K562 (cell line): ENCODE results near the gene USP6. TPM values are rescaled to one million over a fixed set of nuclear protein-coding genes. Genes with fewer than 3 reads are reported as not detected.

Source experiments
- ATAC-seq: fragments of 200-7000 bp; cut with Tn5 transposase; 3 replicates; pipeline ENCODE4 v1.9.1; 2020; ENCODE audit warnings: moderate library complexity
- BruUV-seq: library from RNA; stranded (reverse); fragments of 400-500 nt; replicated peaks from 2 replicates; lab custom pipeline; 2021; lab: Mats Ljungman, UMichigan
- CTCF ChIA-PET: fragments of 300-600 bp; formaldehyde crosslinking; extraction: SDS; loops from one replicate; lab custom pipeline; 2021; ENCODE audit warnings: low intra/inter-chr PET ratio; lab: Yijun Ruan, JAX
- POLR2A ChIA-PET: fragments of 300-600, 350-650 bp; sonication (Branson Sonifier 250); formaldehyde crosslinking; extraction: SDS; loops from one replicate; lab custom pipeline; 2021; ENCODE audit warnings: antibody characterized with exemption, inconsistent platforms; lab: Yijun Ruan, JAX
- DNase-seq, 4 experiments: peaks; one replicate each; pipeline versions ENCODE4 v3.0.0 to v3.0.0-alpha.2; 2011 to 2018; ENCODE audit warnings: low spot score in 3 of 4, mixed read lengths in 3 of 4; ENCODE audit errors: extremely low read depth in 1 of 4
- FAIRE-seq: peaks from 2 replicates; lab custom pipeline; 2011; peaks lifted over from hg19 to GRCh38; lab: Jason Lieb, UNC
- H2AFZ ChIP-seq: 2 replicates; pipeline ENCODE4 v1.6.0; 2011; ENCODE audit warnings: low read depth, low read length, control low read depth, inconsistent platforms
- H3K27ac ChIP-seq: fragments of 200-600 bp; 3 replicates; pipeline ENCODE4 v1.8.0; 2011; ENCODE audit warnings: low read depth, mild to moderate bottlenecking, control low read depth, inconsistent platforms, low read length, moderate library complexity, mixed read lengths; ENCODE audit errors: extremely low read depth
- H3K27me3 ChIP-seq, 2 experiments: fragments of 300-600 bp in 1 of 2; 2 replicates in 1 of 2; 3 replicates in 1 of 2; pipeline versions ENCODE4 v1.6.0 to v1.8.0; 2011; ENCODE audit warnings: inconsistent platforms in 2 of 2, low read length in 2 of 2, mild to moderate bottlenecking in 1 of 2, mixed read lengths in 1 of 2, moderate library complexity in 1 of 2; ENCODE audit not compliant: control insufficient read depth in 2 of 2, insufficient read depth in 2 of 2
- H3K36me3 ChIP-seq: fragments of 300-600 bp; 3 replicates; pipeline ENCODE4 v1.8.0; 2011; ENCODE audit warnings: mild to moderate bottlenecking, low read length, inconsistent platforms; ENCODE audit not compliant: control insufficient read depth, insufficient read depth
- H3K4me1 ChIP-seq, 2 experiments: fragments of 200-600 bp in 1 of 2; replicated peaks in 1 of 2; 2 replicates in 1 of 2; 3 replicates in 1 of 2; pipeline versions ENCODE4 v1.5.1 to v1.8.0; 2011; ENCODE audit warnings: inconsistent platforms in 2 of 2, low read length in 2 of 2, mild to moderate bottlenecking in 1 of 2, mixed read lengths in 1 of 2, moderate library complexity in 1 of 2; ENCODE audit not compliant: control insufficient read depth in 2 of 2, insufficient read depth in 2 of 2
- H3K4me2 ChIP-seq: 2 replicates; pipeline ENCODE4 v1.6.1; 2011; ENCODE audit warnings: low read length, control low read depth, inconsistent platforms, mixed read lengths; ENCODE audit not compliant: insufficient read depth
- H3K4me3 ChIP-seq: fragments of 200-600 bp; sonication (generic), shearing (Covaris generic); 2 replicates; pipeline ENCODE4 v1.5.1; 2016; ENCODE audit warnings: control low read depth, inconsistent platforms
- H3K79me2 ChIP-seq: fragments of 200-600 bp; 3 replicates; pipeline ENCODE4 v1.8.0; 2011; ENCODE audit warnings: low read length, inconsistent platforms; ENCODE audit not compliant: control insufficient read depth, insufficient read depth
- H3K9ac ChIP-seq, 2 experiments: 2 replicates each; pipeline versions ENCODE4 v1.6.0 to v1.6.1; 2011; ENCODE audit warnings: low read depth in 2 of 2, low read length in 2 of 2, control low read depth in 1 of 2, inconsistent platforms in 1 of 2, mild to moderate bottlenecking in 1 of 2, mixed read lengths in 1 of 2; ENCODE audit not compliant: insufficient read depth in 1 of 2
- H3K9me1 ChIP-seq: one replicate; pipeline ENCODE4 v1.6.0; 2011; ENCODE audit warnings: inconsistent platforms, mild to moderate bottlenecking, low read length, moderate library complexity; ENCODE audit not compliant: control insufficient read depth, insufficient read depth
- H3K9me3 ChIP-seq: replicated peaks from 2 replicates; pipeline ENCODE4 v1.5.1; 2011; ENCODE audit warnings: low read depth, low read length, inconsistent platforms; ENCODE audit not compliant: control insufficient read depth, insufficient read depth
- H4K20me1 ChIP-seq: replicated peaks from 2 replicates; pipeline ENCODE4 v1.6.1; 2011; ENCODE audit warnings: low read length, inconsistent platforms, mixed read lengths; ENCODE audit not compliant: control insufficient read depth, insufficient read depth
- ELF2 ChIP-seq: fragments of 250-450 bp; sonication (Bioruptor Pico); IDR thresholded peaks from 2 replicates; pipeline ENCODE4 v1.5.0; 2021; ENCODE audit warnings: mild to moderate bottlenecking
- L3MBTL2 ChIP-seq: fragments of 450-650 bp; IDR thresholded peaks from 2 replicates; pipeline ENCODE4 v1.6.1; 2016; ENCODE audit warnings: mild to moderate bottlenecking, moderate library complexity
- MCM5 ChIP-seq: fragments of 450-650 bp; IDR thresholded peaks from 2 replicates; pipeline ENCODE4 v1.6.1; 2016; ENCODE audit warnings: low read depth
- PHF20 ChIP-seq: fragments of 450-650 bp; IDR thresholded peaks from 2 replicates; pipeline ENCODE4 v1.6.1; 2018; ENCODE audit not compliant: partially characterized antibody
- POLR3G ChIP-seq: IDR thresholded peaks from 2 replicates; pipeline ENCODE4 v1.6.1; 2011; ENCODE audit not compliant: insufficient read length, insufficient replicate concordance; ENCODE audit errors: extremely low read depth
- YBX1 ChIP-seq: fragments of 450-650 bp; IDR thresholded peaks from 2 replicates; pipeline ENCODE4 v1.7.1; 2016; ENCODE audit warnings: mild to moderate bottlenecking
- ZNF707 ChIP-seq: fragments of 250-450 bp; sonication (Bioruptor Pico); conservative IDR thresholded peaks from 2 replicates; pipeline ENCODE4 v1.8.0; 2022; ENCODE audit warnings: inconsistent platforms, mild to moderate bottlenecking, moderate library complexity
- WGBS: fragments of 100-300 bp; shearing (Covaris generic); methylation state at CpG from one replicate; pipeline ENCODE4 v1.1.6; 2016; ENCODE audit warnings: low coverage, mixed read lengths; ENCODE audit not compliant: insufficient coverage; ENCODE audit errors: missing lambda C conversion rate; 5-methylcytosine and 5-hydroxymethylcytosine counted together
- in situ Hi-C: fragments of 300-500 bp; cut with MboI; formaldehyde crosslinking; loops from 4 replicates; pipeline ENCODE4 v1.15.0; 2018; ENCODE audit warnings: inconsistent platforms, mixed read lengths
- intact Hi-C: fragments of 100-400 bp; cut with micrococcal nuclease; formaldehyde crosslinking; loops from 2 replicates; pipeline ENCODE4 v1.14.2; 2022
- polyA plus RNA-seq, 8 experiments: library from polyadenylated mRNA; depleted of rRNA in 4 of 8; stranded (reverse) in 5 of 8; unstranded in 3 of 8; fragments of >200 nt; fragmentation: Nextera tagmentation in 2 of 8; fragmentation: Illumina TruSeq in 1 of 8; extraction: Ambion mirVana in 2 of 8; extraction: Trizol in 1 of 8; gene quantifications; 2 replicates each; pipeline versions ENCODE4 v1.2.1 to v1.2.3, GENCODE V29; 2011 to 2014; ENCODE audit warnings: inconsistent platforms in 1 of 8, missing spikeins in 1 of 8
- total RNA-seq, 7 experiments: library from RNA; depleted of rRNA in 6 of 7; stranded (reverse); fragments of >200 nt in 6 of 7; fragmentation: Illumina TruSeq in 2 of 7; extraction: Trizol in 2 of 7; gene quantifications; 2 replicates each; pipeline versions ENCODE4 v1.2.1 to v1.2.3, GENCODE V29; 2011 to 2021; ENCODE audit warnings: low replicate concordance in 1 of 7
- TF ChIP-seq, protein P1 (sequence below): fragments of 450-650 bp; IDR thresholded peaks from 2 replicates; pipeline ENCODE4 v1.6.1; 2017; ENCODE audit warnings: antibody characterized with exemption
- TF ChIP-seq, protein P2 (sequence below): fragments of 450-650 bp; IDR thresholded peaks from 2 replicates; pipeline ENCODE4 v1.7.1; 2018; ENCODE audit warnings: mild to moderate bottlenecking, low read depth; ENCODE audit not compliant: partially characterized antibody
- TF ChIP-seq, protein P3 (sequence below): IDR thresholded peaks from 3 replicates; pipeline ENCODE4 v1.6.1; 2011; ENCODE audit warnings: borderline replicate concordance, mild to moderate bottlenecking; ENCODE audit not compliant: insufficient read length, insufficient read depth
- TF ChIP-seq, protein P4 (sequence below): fragments of 250-450 bp; sonication (Bioruptor Pico); IDR thresholded peaks from 2 replicates; pipeline ENCODE4 v1.8.0; 2021; ENCODE audit warnings: moderate library complexity, mild to moderate bottlenecking, inconsistent platforms
- TF ChIP-seq, protein P5 (sequence below): IDR thresholded peaks from 2 replicates; pipeline ENCODE4 v1.6.1; 2011; ENCODE audit not compliant: insufficient read length; ENCODE audit errors: extremely low read depth

Gene USP6
- total and polyA plus RNA-seq, 9 of the 15 experiments (the other 6 are each of a cell fraction or from before 2014, with no cell fraction given) = 0.01 to 0.09 (median 0.04) TPM; not detected in 4

DNA sequence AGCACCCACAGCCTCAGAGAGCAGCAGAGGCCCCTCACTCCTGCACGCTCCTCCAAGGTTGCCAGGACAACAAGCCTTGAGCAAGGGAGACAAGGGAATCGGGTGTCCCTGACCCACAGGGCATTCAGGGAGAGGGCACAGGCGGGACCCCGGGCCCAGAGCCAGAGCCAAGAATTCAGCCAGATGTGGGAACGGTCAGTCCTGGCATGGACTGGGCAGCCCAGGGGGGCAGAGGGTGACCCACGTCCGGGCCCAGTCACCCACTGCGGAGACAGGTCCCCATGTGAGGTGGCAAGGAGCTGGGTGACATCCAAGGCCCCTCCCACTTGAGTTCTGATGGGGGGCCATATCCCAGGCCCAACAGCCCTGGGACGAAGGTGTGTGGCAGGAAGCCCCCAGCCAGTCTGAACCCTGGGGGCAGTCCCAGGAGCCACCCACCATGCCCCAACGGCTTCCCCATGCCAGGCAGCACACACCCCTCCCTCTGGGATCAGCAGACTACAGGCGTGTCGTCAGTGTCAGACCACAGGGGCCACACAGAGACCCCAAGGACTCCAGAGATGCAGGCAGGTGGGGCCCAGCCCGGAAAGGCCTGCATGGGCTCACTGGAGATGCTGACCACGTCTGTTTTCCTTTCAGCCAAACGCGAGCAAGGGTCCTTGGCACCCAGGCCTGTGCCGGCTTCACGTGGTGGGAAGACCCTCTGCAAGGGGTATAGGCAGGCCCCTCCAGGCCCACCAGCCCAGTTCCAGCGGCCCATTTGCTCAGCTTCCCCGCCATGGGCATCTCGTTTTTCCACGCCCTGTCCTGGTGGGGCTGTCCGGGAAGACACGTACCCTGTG, 23.0 kb downstream of the USP6 start (continued):
- TF ChIP-seq ZNF707 (CRISPR knock-in tag) = no peak
- TF ChIP-seq, protein P1, sequence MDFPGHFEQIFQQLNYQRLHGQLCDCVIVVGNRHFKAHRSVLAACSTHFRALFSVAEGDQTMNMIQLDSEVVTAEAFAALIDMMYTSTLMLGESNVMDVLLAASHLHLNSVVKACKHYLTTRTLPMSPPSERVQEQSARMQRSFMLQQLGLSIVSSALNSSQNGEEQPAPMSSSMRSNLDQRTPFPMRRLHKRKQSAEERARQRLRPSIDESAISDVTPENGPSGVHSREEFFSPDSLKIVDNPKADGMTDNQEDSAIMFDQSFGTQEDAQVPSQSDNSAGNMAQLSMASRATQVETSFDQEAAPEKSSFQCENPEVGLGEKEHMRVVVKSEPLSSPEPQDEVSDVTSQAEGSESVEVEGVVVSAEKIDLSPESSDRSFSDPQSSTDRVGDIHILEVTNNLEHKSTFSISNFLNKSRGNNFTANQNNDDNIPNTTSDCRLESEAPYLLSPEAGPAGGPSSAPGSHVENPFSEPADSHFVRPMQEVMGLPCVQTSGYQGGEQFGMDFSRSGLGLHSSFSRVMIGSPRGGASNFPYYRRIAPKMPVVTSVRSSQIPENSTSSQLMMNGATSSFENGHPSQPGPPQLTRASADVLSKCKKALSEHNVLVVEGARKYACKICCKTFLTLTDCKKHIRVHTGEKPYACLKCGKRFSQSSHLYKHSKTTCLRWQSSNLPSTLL = no peak
- TF ChIP-seq, protein P2, sequence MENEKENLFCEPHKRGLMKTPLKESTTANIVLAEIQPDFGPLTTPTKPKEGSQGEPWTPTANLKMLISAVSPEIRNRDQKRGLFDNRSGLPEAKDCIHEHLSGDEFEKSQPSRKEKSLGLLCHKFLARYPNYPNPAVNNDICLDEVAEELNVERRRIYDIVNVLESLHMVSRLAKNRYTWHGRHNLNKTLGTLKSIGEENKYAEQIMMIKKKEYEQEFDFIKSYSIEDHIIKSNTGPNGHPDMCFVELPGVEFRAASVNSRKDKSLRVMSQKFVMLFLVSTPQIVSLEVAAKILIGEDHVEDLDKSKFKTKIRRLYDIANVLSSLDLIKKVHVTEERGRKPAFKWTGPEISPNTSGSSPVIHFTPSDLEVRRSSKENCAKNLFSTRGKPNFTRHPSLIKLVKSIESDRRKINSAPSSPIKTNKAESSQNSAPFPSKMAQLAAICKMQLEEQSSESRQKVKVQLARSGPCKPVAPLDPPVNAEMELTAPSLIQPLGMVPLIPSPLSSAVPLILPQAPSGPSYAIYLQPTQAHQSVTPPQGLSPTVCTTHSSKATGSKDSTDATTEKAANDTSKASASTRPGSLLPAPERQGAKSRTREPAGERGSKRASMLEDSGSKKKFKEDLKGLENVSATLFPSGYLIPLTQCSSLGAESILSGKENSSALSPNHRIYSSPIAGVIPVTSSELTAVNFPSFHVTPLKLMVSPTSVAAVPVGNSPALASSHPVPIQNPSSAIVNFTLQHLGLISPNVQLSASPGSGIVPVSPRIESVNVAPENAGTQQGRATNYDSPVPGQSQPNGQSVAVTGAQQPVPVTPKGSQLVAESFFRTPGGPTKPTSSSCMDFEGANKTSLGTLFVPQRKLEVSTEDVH = no peak

DNA sequence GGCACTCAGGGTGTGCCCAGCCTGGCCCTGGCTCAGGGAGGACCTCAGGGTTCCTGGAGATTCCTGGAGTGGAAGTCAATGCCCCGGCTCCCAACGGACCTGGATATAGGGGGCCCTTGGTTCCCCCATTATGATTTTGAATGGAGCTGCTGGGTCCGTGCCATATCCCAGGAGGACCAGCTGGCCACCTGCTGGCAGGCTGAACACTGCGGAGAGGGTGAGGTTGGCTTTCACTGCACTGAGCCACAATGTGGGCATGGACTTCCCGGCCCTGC, 23.6 kb downstream of the USP6 start:
- POLR2A ChIA-PET = interaction anchor here (0.5 to 0.6 kb wide), 2 partner anchors 36 to 284 kb away, joined by 3 read pairs; no protein-coding TSS in a partner anchor
- Histone ChIP-seq H2AFZ (no peak overlapping the region), H3K4me3 (no peak overlapping the region), H3K9me3 (no peaks in the 10 kb centered on the region), H3K9ac (no peak overlapping the region), H4K20me1 (no peaks in the 10 kb centered on the region), H3K79me2 (no peaks in the 10 kb centered on the region), H3K27ac (no peak overlapping the region), H3K4me1 (no peaks in the 10 kb centered on the region), H3K36me3 (no peaks in the 10 kb centered on the region), H3K4me2 (no peak overlapping the region), H3K9me1 (no peaks in the 10 kb centered on the region), H3K27me3 (peaks cover 0 to 25% of the 10 kb centered on the region in 2 experiments; a peak in 2 of 5 replicates)
- no TSS peak for BruUV-seq
- intact Hi-C loops (no loop called here), in situ Hi-C loops (no loop called here)
- 0% methylated on average over 2 of the region's 5 CpGs for WGBS
- CTCF ChIA-PET = no interaction called here
- FAIRE-seq (no peak), DNase-seq (no peak), ATAC-seq (no peak)
- TF ChIP-seq MCM5 = no peak
- TF ChIP-seq, protein P3, sequence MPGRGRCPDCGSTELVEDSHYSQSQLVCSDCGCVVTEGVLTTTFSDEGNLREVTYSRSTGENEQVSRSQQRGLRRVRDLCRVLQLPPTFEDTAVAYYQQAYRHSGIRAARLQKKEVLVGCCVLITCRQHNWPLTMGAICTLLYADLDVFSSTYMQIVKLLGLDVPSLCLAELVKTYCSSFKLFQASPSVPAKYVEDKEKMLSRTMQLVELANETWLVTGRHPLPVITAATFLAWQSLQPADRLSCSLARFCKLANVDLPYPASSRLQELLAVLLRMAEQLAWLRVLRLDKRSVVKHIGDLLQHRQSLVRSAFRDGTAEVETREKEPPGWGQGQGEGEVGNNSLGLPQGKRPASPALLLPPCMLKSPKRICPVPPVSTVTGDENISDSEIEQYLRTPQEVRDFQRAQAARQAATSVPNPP = no peak
- TF ChIP-seq POLR3G = no peak
- no peak for TF ChIP-seq L3MBTL2
- TF ChIP-seq ELF2 = no peak
- TF ChIP-seq PHF20 = no peak
- TF ChIP-seq, protein P4, sequence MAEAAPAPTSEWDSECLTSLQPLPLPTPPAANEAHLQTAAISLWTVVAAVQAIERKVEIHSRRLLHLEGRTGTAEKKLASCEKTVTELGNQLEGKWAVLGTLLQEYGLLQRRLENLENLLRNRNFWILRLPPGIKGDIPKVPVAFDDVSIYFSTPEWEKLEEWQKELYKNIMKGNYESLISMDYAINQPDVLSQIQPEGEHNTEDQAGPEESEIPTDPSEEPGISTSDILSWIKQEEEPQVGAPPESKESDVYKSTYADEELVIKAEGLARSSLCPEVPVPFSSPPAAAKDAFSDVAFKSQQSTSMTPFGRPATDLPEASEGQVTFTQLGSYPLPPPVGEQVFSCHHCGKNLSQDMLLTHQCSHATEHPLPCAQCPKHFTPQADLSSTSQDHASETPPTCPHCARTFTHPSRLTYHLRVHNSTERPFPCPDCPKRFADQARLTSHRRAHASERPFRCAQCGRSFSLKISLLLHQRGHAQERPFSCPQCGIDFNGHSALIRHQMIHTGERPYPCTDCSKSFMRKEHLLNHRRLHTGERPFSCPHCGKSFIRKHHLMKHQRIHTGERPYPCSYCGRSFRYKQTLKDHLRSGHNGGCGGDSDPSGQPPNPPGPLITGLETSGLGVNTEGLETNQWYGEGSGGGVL (CRISPR knock-in tag) = no peak
- TF ChIP-seq, protein P5, sequence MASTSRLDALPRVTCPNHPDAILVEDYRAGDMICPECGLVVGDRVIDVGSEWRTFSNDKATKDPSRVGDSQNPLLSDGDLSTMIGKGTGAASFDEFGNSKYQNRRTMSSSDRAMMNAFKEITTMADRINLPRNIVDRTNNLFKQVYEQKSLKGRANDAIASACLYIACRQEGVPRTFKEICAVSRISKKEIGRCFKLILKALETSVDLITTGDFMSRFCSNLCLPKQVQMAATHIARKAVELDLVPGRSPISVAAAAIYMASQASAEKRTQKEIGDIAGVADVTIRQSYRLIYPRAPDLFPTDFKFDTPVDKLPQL = no peak
- no peak for TF ChIP-seq YBX1
